Natural killer cell (primary cell): ENCODE data around the gene ALOX5. TPM values are rescaled to one million over a fixed set of nuclear protein-coding genes. Genes with fewer than 3 reads are reported as not detected.

ENCODE experiments used
- ATAC-seq, 3 donors: fragments of 150-1000 bp in 2 of 3; fragments of 200-7000 bp in 1 of 3; cut with Tn5 transposase; 1 replicate in 1 of 3; 2 replicates in 2 of 3; pipeline ENCODE4 v1.10.0; 2021; ENCODE audit warnings: mild to moderate bottlenecking in 2 of 3, moderate library complexity in 2 of 3
- DNase-seq, 2 donors: peaks; one replicate each; pipeline versions ENCODE4 v3.0.0 to v3.0.0-alpha.2; 2013 to 2021; ENCODE audit warnings: mixed read lengths in 1 of 2
- H3K27ac ChIP-seq: one replicate; pipeline ENCODE4 v1.5.1; 2013; ENCODE audit warnings: mild to moderate bottlenecking, low read length
- H3K27me3 ChIP-seq: one replicate; pipeline ENCODE4 v1.6.1; 2013; ENCODE audit warnings: low read length; ENCODE audit not compliant: control insufficient read depth, insufficient read depth
- H3K36me3 ChIP-seq: one replicate; pipeline ENCODE4 v1.6.1; 2013; ENCODE audit warnings: low read length; ENCODE audit not compliant: control insufficient read depth, insufficient read depth
- H3K4me1 ChIP-seq: one replicate; pipeline ENCODE4 v1.6.1; 2013; ENCODE audit warnings: low read length; ENCODE audit not compliant: control insufficient read depth, insufficient read depth
- H3K4me3 ChIP-seq: one replicate; pipeline ENCODE4 v1.5.1; 2013; ENCODE audit warnings: low read length
- H3K9me3 ChIP-seq: one replicate; pipeline ENCODE4 v1.6.1; 2013; ENCODE audit warnings: low read length; ENCODE audit not compliant: control insufficient read depth, insufficient read depth
- H3K27ac Mint-ChIP-seq, 2 donors: one replicate each; pipeline ENCODE4 v1.8.0; 2022; ENCODE audit warnings: mild to moderate bottlenecking in 2 of 2, mixed read lengths in 2 of 2, moderate library complexity in 1 of 2
- H3K27me3 Mint-ChIP-seq, 2 donors: one replicate each; pipeline ENCODE4 v1.8.0; 2022; ENCODE audit warnings: low read depth in 2 of 2, mixed read lengths in 2 of 2
- H3K36me3 Mint-ChIP-seq: one replicate; pipeline ENCODE4 v1.8.0; 2022; ENCODE audit warnings: mixed read lengths
- H3K4me1 Mint-ChIP-seq, 2 donors: one replicate each; pipeline ENCODE4 v1.8.0; 2022; ENCODE audit warnings: mixed read lengths in 2 of 2
- H3K4me3 Mint-ChIP-seq: one replicate; pipeline ENCODE4 v1.8.0; 2022; ENCODE audit warnings: mild to moderate bottlenecking, moderate library complexity, mixed read lengths
- H3K9me3 Mint-ChIP-seq, 2 donors: one replicate each; pipeline ENCODE4 v1.8.0; 2022; ENCODE audit warnings: mixed read lengths in 2 of 2
- whole genome bisulfite sequencing: methylation state at CpG from one replicate; pipeline ENCODE4 v1.1.7; 2013; ENCODE audit warnings: missing lambda C conversion rate; ENCODE audit not compliant: insufficient coverage; 5-methylcytosine and 5-hydroxymethylcytosine counted together
- intact Hi-C: fragments of 100-400 bp; cut with micrococcal nuclease; formaldehyde crosslinking; loops from one replicate; pipeline ENCODE4 v1.14.2; 2022
- total RNA-seq, 4 donors: library from RNA; stranded (reverse); fragments of 120-200 nt in 1 of 4; gene quantifications; one replicate each; pipeline versions ENCODE4 v1.2.3 to v1.2.4, GENCODE V29; 2013 to 2022
- TF ChIP-seq, protein P1 (sequence below): fragments of 200-600 bp; IDR thresholded peaks from one replicate; pipeline ENCODE4 v1.8.0; 2022; ENCODE audit warnings: antibody characterized with exemption

Gene ALOX5
- total RNA-seq, 3 donors from 2014 or later (not counting 1 experiment from before 2014, with no cell fraction given), result 8.6 to 93.5 (median 12.4) TPM

DNA sequence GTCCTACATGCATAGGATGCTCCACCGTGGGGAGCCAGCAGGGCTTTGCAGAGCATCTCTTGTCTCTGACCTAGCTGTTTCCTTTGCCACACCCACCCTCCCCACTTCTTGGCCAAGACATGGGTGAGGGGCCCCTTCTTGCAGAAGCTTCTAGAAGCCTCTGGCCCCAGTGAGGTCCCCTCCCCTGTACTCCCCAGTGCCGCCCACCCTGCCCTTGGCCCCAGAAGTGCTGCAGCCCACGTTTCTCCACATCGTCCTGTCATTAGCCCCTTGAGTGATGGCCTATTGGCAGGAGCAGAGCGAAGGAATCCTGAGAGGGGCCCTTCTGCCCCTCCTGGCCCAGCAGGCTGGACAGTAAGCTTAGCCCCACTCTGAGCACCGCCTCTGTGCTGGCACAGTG, 43.7 kb downstream of the ALOX5 start:
- Histone ChIP-seq H3K4me1 (peaks cover 53% of the 10 kb centered on the region), H3K9me3 (no peaks in the 10 kb centered on the region), H3K27ac (no peak overlapping the region), H3K36me3 (no peaks in the 10 kb centered on the region), H3K4me3 (no peak overlapping the region), H3K27me3 (no peaks in the 10 kb centered on the region)
- H3K4me1 Mint-ChIP-seq, result peaks cover 30 to 46% of the 10 kb centered on the region in 2 donors
- TF ChIP-seq, protein P1, sequence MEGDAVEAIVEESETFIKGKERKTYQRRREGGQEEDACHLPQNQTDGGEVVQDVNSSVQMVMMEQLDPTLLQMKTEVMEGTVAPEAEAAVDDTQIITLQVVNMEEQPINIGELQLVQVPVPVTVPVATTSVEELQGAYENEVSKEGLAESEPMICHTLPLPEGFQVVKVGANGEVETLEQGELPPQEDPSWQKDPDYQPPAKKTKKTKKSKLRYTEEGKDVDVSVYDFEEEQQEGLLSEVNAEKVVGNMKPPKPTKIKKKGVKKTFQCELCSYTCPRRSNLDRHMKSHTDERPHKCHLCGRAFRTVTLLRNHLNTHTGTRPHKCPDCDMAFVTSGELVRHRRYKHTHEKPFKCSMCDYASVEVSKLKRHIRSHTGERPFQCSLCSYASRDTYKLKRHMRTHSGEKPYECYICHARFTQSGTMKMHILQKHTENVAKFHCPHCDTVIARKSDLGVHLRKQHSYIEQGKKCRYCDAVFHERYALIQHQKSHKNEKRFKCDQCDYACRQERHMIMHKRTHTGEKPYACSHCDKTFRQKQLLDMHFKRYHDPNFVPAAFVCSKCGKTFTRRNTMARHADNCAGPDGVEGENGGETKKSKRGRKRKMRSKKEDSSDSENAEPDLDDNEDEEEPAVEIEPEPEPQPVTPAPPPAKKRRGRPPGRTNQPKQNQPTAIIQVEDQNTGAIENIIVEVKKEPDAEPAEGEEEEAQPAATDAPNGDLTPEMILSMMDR, result no peak
- peak overlapping the region; percentile 60 for H3K4me3 Mint-ChIP-seq
- intact Hi-C loops, result loop anchor here (10.0 kb wide), 1 partner anchor 413 kb away; the partner anchor contains the start of gene ZNF22
- H3K27me3 Mint-ChIP-seq, result peaks cover 0 to 5% of the 10 kb centered on the region in 2 donors
- no peaks in the 10 kb centered on the region for H3K9me3 Mint-ChIP-seq
- no peaks in the 10 kb centered on the region for H3K36me3 Mint-ChIP-seq
- peak overlapping the region in 1 of 2 donors; percentile 97 for H3K27ac Mint-ChIP-seq
- 90% methylated on average over 6 of the region's 6 CpGs for WGBS
- ATAC-seq (no peak), DNase-seq (no peak)

DNA sequence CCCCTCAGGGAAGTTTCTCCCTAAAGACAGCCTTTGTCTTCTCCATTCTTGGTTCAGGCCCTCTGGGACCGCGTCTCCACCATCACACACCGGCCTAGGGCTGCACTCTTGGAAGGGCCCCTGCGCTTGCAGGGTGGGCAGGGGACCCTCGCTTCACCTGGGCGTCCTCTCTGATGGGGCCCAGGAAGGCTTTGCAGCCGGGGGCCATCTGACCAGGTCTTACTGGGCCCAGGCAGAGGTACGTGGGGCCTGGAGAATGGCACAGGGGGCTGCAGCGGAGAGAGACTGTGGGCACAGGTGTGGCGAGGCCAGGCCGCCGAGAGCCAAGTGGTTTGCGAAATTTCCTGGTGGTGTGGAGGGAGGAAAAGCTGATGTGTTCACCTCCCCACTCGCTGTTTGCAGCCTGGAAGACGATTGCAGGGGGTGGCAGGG, 44.4 kb downstream of the ALOX5 start:
- Mint-ChIP-seq H3K9me3 (no peaks in the 10 kb centered on the region), H3K27ac (peak overlapping the region; percentile 83 to 97), H3K27me3 (no peaks in the 10 kb centered on the region), H3K36me3 (no peaks in the 10 kb centered on the region), H3K4me1 (peaks cover 30 to 46% of the 10 kb centered on the region in 2 donors), H3K4me3 (peak overlapping the region; percentile 97)
- ATAC-seq (no peak), DNase-seq (no peak)
- Histone ChIP-seq H3K9me3 (no peaks in the 10 kb centered on the region), H3K27me3 (no peaks in the 10 kb centered on the region), H3K36me3 (no peaks in the 10 kb centered on the region), H3K27ac (peak overlapping the region; percentile 75), H3K4me1 (peaks cover 56% of the 10 kb centered on the region), H3K4me3 (peak overlapping the region; percentile 67)
- WGBS, result 42% methylated on average over 15 of the region's 15 CpGs
- TF ChIP-seq, protein P1, result no peak
- intact Hi-C loops, result loop anchor here (10.0 kb wide), 1 partner anchor 414 kb away; the partner anchor contains the start of gene ZNF22

DNA sequence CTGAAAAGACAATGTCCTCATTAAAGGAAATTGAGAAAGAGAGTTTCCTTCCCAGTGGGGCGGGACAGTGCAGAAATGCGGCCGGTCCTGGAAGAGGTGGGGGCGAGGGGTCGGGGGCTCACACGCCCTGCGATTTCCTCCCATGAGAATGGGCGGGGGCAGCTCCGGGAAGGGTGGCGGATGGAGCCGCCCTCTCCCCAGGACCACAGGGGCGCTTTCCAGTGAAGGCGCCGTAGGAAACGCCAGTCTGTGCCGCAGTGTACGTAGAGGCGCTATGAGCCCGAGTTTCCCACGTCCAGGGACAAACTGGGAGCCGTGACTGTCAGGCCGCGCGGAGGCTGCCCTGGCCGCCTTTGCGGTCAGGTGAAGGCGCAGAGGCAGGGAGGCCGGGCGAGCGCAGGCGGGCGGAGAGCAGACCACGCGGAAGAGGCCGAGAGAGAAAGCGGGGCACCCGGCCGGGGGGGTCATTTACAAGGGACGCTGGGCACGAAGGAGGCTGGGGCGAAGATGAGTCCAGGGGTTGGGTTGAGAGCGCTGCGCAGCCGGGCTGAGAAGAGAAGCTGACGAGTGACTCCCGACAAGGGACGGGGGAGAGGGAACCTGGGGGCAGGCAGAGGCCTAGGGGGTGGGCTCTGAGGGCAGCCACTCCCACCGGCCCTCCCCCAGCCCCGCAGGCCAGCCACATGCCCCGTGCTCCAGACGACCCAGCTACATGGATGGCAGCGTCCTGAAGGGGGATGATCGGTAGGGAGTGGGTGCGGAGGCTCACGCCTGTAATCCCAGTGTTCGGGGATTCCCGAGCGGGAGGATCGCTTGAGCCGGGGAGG, 45.0 kb downstream of the ALOX5 start:
- DNase-seq, result peak; percentile 52 to 60
- Histone ChIP-seq H3K4me3 (peak overlapping the region; percentile 67), H3K9me3 (no peaks in the 10 kb centered on the region), H3K27ac (peak overlapping the region; percentile 75), H3K36me3 (no peaks in the 10 kb centered on the region), H3K4me1 (peaks cover 56% of the 10 kb centered on the region), H3K27me3 (no peaks in the 10 kb centered on the region)
- Mint-ChIP-seq H3K9me3 (no peaks in the 10 kb centered on the region), H3K27me3 (no peaks in the 10 kb centered on the region), H3K27ac (peak overlapping the region; percentile 83 to 97), H3K4me3 (peak overlapping the region; percentile 97), H3K36me3 (no peaks in the 10 kb centered on the region), H3K4me1 (peaks cover 30 to 46% of the 10 kb centered on the region in 2 donors)
- TF ChIP-seq, protein P1, result no peak
- intact Hi-C loops, result loop anchor here (10.0 kb wide), 1 partner anchor 414 kb away; the partner anchor contains the start of gene ZNF22
- under 1% methylated on average over 60 of the region's 60 CpGs for WGBS
- ATAC-seq, result peak; percentile 81 to 84 (median 82)
